Measurements from ENCODE around the gene CHD2. TPM values are rescaled to one million over a fixed set of nuclear protein-coding genes. Genes with fewer than 3 reads are reported as not detected.

The CHD2 gene
- polyA plus RNA-seq, 1 experiment: 38.2 TPM

- POLR2A ChIA-PET: no interaction called here
- no peaks in the 10 kb centered on the region for H3K36me3 ChIP-seq (ENCODE audit: control insufficient read depth, insufficient read depth, low read length)
- H3K4me3 ChIP-seq (ENCODE audit: low read depth, low read length): no peak overlapping the region
- DNase-seq (ENCODE audit: low read depth): no peak
- CTCF ChIA-PET: interaction anchor here (2.1 kb wide), 1 partner anchor 19 kb away, joined by 8 read pairs; no protein-coding TSS in a partner anchor
- TF ChIP-seq CTCF (IDR thresholded peaks at IDR 0.05; ENCODE audit: insufficient read depth, low read depth, low read length): no peak
- H3K27me3 ChIP-seq (ENCODE audit: control insufficient read depth, insufficient read depth, low read length): peaks cover 14% of the 10 kb centered on the region
These were observed 168.6 kb downstream of the CHD2 start for GRCh38 chr15:93068581-93069199.

GRCh38 chr15:93070132-93070531 lies 170.0 kb downstream of the CHD2 start:
- DNase-seq (ENCODE audit: low read depth): no peak
- TF ChIP-seq CTCF (IDR thresholded peaks at IDR 0.05; ENCODE audit: insufficient read depth, low read depth, low read length): no peak
- peaks cover 10% of the 10 kb centered on the region for H3K27me3 ChIP-seq (ENCODE audit: control insufficient read depth, insufficient read depth, low read length)
- H3K36me3 ChIP-seq (ENCODE audit: control insufficient read depth, insufficient read depth, low read length): no peaks in the 10 kb centered on the region
- ChIA-PET POLR2A (no interaction called here), CTCF (interaction anchor here (1.6 to 2.1 kb wide), 3 partner anchors 18 to 40 kb away, joined by 4 to 8 read pairs (median 4); no protein-coding TSS in a partner anchor)
- H3K4me3 ChIP-seq (ENCODE audit: low read depth, low read length): no peak overlapping the region

DNA sequence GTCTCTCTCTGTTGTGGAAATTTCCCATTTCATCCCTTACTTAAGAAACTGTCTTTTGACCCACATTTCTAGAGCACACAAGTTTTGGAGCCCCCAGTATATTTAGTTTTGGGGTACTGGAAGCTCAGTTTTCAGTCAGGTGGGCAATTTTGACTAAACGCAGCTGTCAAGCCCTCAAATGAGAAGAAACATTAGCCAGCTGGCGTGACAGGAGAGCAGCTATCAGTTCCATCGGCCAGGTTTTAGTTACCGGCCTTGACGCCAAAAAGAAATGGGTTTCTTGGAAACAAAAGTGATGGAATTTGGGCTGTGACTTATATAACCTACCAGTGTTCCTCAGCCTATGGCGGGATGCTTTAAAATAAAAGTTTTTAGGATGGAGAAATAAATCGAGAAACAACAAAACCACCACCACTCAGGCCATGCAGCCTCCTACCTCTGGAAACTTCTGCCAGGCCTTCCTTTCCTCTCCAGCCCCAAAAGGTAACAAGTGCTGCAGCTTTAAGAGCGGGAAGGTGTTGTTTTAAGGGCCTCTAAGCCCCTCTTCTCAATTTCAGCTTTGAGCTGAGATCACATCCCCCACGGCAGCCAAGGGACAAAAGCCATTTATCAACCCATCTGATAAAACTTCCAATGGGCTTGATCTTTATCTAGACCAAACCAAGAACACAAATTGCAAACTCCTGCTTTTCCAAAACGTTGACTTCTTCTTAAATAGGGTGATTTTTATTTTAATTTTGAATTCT lies 170.6 kb downstream of the CHD2 start:
- DNase-seq (ENCODE audit: low read depth): no peak
- POLR2A ChIA-PET: no interaction called here
- Histone ChIP-seq H3K4me3 (ENCODE audit: low read depth, low read length) (no peak overlapping the region), H3K27me3 (ENCODE audit: control insufficient read depth, insufficient read depth, low read length) (peaks cover 10% of the 10 kb centered on the region), H3K36me3 (ENCODE audit: control insufficient read depth, insufficient read depth, low read length) (no peaks in the 10 kb centered on the region)
- CTCF ChIA-PET: interaction anchor here (1.6 to 1.7 kb wide), 2 partner anchors 33 to 40 kb away, joined by 4 read pairs; no protein-coding TSS in a partner anchor
- no peak for TF ChIP-seq CTCF (IDR thresholded peaks at IDR 0.05; ENCODE audit: insufficient read depth, low read depth, low read length)

DNA sequence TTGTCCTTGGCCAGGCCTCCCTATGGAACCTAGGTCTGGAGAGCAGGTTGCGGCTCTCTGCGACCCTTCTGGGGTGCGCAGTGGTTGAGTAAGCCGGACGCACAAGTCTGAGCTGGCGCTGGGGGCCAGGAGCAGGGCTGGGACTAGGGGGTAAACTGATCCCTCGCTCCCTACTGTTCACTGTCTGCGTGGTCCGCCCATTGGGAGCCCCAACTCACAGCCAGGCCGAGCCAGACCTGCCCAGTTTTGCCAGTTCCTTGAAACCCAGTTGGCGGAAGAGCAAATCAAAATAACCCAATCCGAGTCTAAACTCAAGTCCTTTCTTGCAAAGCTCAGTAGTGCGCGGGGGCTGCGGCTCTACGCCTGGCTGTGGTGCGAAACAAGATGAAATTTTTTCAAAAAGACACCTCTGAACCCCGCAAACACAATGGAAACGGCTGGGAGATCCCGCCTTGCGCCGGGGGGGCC lies 171.4 kb downstream of the CHD2 start:
- no peak for TF ChIP-seq CTCF (IDR thresholded peaks at IDR 0.05; ENCODE audit: insufficient read depth, low read depth, low read length)
- peaks cover 10% of the 10 kb centered on the region for H3K27me3 ChIP-seq (ENCODE audit: control insufficient read depth, insufficient read depth, low read length)
- ChIA-PET POLR2A (no interaction called here), CTCF (interaction anchor here (1.1 kb wide), 1 partner anchor 16 kb away, joined by 3 read pairs; no protein-coding TSS in a partner anchor)
- DNase-seq (ENCODE audit: low read depth): no peak
- H3K36me3 ChIP-seq (ENCODE audit: control insufficient read depth, insufficient read depth, low read length): no peaks in the 10 kb centered on the region
- peak overlapping the region; percentile 66 for H3K4me3 ChIP-seq (ENCODE audit: low read depth, low read length)

DNA sequence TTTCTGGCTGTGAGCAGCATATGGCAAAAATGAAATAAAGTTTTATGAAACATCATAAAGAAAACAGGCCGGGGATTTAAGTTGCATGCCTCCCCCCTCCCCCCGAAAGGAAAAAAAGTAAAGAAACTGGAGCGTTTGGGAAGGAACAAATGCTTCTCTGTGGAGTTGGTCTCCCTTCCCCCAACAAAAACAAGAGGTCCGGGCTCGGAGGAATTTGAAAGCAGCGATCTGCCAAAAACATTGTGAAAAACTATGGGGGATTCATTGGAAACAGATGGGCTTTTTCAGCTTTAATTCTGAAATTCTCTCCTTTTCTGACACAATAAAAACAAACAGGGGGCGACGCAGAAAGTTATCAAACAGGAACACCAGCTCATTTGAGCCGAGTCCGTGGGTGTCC lies 171.9 kb downstream of the CHD2 start:
- H3K4me3 ChIP-seq (ENCODE audit: low read depth, low read length): peak overlapping the region; percentile 66
- no peak for DNase-seq (ENCODE audit: low read depth)
- ChIA-PET POLR2A (no interaction called here), CTCF (interaction anchor here (1.0 to 1.1 kb wide), 2 partner anchors 8 to 15 kb away, joined by 3 read pairs; no protein-coding TSS in a partner anchor)
- H3K36me3 ChIP-seq (ENCODE audit: control insufficient read depth, insufficient read depth, low read length): no peaks in the 10 kb centered on the region
- H3K27me3 ChIP-seq (ENCODE audit: control insufficient read depth, insufficient read depth, low read length): peaks cover 11% of the 10 kb centered on the region
- no peak for TF ChIP-seq CTCF (IDR thresholded peaks at IDR 0.05; ENCODE audit: insufficient read depth, low read depth, low read length)

All from BJ (cell line).